GM12891 (cell line): ENCODE results near the gene PHLPP1.

Experiments
- POLR2A ChIP-seq: IDR thresholded peaks from 2 replicates; pipeline ENCODE4 v1.6.1; 2011; ENCODE audit warnings: low read depth, low read length, control low read depth
- POLR2AphosphoS5 ChIP-seq: IDR thresholded peaks from 2 replicates; pipeline ENCODE4 v1.6.1; 2011; ENCODE audit warnings: low read depth, low read length, control low read depth
- SPI1 ChIP-seq: IDR thresholded peaks from 2 replicates; pipeline ENCODE4 v1.6.1; 2011; ENCODE audit warnings: low read depth, low read length, control low read depth
- TAF1 ChIP-seq: IDR thresholded peaks from 2 replicates; pipeline ENCODE4 v1.6.1; 2011; ENCODE audit warnings: low read depth, low read length, control low read depth

- no peak for TF ChIP-seq TAF1
- TF ChIP-seq POLR2A: no peak
- no peak for TF ChIP-seq SPI1
- no peak for TF ChIP-seq POLR2AphosphoS5
Measured at GRCh38 chr18:62978251-62979049, 263.1 kb downstream of the PHLPP1 start.
